ENCODE results near the gene TFCP2L1.

DNA sequence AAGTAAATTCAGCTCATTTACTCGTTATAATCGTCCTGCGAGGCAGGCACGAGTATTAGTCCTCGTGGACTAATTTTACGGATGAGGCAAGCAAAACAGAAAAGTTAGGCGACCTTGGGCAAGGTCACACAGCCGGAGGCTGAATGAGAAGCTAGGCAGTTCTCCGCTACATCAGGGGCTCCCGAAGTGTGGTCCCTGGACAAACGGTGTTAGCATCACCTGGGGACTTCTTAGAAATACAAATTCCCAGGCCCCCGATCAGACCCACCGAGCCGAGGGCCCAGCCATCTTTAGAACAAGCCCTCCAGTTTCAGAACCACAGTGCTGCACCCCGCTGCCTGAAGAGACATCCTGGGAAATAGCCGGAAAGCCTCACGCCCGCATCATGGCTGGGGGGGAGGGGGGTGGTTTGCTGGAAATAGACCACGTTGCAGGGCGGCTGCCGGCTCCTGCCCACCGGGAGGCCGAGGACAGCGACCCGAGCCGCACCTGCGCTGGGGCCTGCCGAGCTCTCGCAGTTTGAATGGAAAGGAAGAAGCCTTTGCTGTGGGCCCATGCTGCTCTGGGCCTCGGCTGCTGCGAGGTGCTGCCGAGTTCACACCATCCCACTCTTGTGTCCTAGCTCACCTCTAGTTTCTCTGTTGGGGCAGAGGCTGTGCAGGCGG lies 72.2 kb downstream of the TFCP2L1 start:
- TF ChIP-seq, protein P1, sequence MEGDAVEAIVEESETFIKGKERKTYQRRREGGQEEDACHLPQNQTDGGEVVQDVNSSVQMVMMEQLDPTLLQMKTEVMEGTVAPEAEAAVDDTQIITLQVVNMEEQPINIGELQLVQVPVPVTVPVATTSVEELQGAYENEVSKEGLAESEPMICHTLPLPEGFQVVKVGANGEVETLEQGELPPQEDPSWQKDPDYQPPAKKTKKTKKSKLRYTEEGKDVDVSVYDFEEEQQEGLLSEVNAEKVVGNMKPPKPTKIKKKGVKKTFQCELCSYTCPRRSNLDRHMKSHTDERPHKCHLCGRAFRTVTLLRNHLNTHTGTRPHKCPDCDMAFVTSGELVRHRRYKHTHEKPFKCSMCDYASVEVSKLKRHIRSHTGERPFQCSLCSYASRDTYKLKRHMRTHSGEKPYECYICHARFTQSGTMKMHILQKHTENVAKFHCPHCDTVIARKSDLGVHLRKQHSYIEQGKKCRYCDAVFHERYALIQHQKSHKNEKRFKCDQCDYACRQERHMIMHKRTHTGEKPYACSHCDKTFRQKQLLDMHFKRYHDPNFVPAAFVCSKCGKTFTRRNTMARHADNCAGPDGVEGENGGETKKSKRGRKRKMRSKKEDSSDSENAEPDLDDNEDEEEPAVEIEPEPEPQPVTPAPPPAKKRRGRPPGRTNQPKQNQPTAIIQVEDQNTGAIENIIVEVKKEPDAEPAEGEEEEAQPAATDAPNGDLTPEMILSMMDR (conservative IDR thresholded peaks at IDR 0.05) = no peak
- TF ChIP-seq ZFX (IDR thresholded peaks at IDR 0.05) = no peak

Measured in C4-2B (cell line).